ENCODE results near the gene FRRS1. TPM values are rescaled to one million over a fixed set of nuclear protein-coding genes. Genes with fewer than 3 reads are reported as not detected.
A peak's percentile ranks its signal among the peaks of the same experiment; 100 is the strongest.

The FRRS1 gene
- total RNA-seq, 1 donor from 2014 or later, result 0.62 TPM

GRCh38 chr1:99713006-99713405, 53.4 kb downstream of the FRRS1 start:
- no peak overlapping the region for H3K4me3 Mint-ChIP-seq
- H3K9me3 Mint-ChIP-seq, result no peaks in the 10 kb centered on the region
- DNase-seq (ENCODE audit: low spot score), result no peak
- H3K36me3 Mint-ChIP-seq (ENCODE audit: low read depth), result no peaks in the 10 kb centered on the region
- no peak overlapping the region for H3K27ac Mint-ChIP-seq
- H3K4me1 Mint-ChIP-seq (ENCODE audit: low read depth), result no peaks in the 10 kb centered on the region
- intact Hi-C loops (cut with micrococcal nuclease), result no loop called here
- H3K27me3 Mint-ChIP-seq (ENCODE audit: insufficient read depth), result peaks cover 5% of the 10 kb centered on the region

- no peak for DNase-seq (ENCODE audit: low spot score)
- H3K9me3 Mint-ChIP-seq, result no peaks in the 10 kb centered on the region
- H3K36me3 Mint-ChIP-seq (ENCODE audit: low read depth), result no peaks in the 10 kb centered on the region
- H3K27ac Mint-ChIP-seq, result no peak overlapping the region
- no peak overlapping the region for H3K4me3 Mint-ChIP-seq
- no peaks in the 10 kb centered on the region for H3K4me1 Mint-ChIP-seq (ENCODE audit: low read depth)
- peaks cover 5% of the 10 kb centered on the region for H3K27me3 Mint-ChIP-seq (ENCODE audit: insufficient read depth)
- intact Hi-C loops (cut with micrococcal nuclease), result no loop called here
These were observed 55.4 kb downstream of the FRRS1 start for GRCh38 chr1:99710994-99711393.

- Mint-ChIP-seq H3K27ac (no peak overlapping the region), H3K27me3 (ENCODE audit: insufficient read depth) (peaks cover 2% of the 10 kb centered on the region), H3K4me1 (ENCODE audit: low read depth) (peaks cover 16% of the 10 kb centered on the region), H3K36me3 (ENCODE audit: low read depth) (no peaks in the 10 kb centered on the region), H3K4me3 (no peak overlapping the region), H3K9me3 (no peaks in the 10 kb centered on the region)
- peak; percentile 16 for DNase-seq (ENCODE audit: low spot score)
- intact Hi-C loops (cut with micrococcal nuclease), result loop anchor here (1.0 to 2.0 kb wide), 3 partner anchors 529 to 957 kb away; no protein-coding TSS in a partner anchor
These were observed 58.8 kb downstream of the FRRS1 start for GRCh38 chr1:99707535-99708142.

GRCh38 chr1:99705385-99705784, 61.0 kb downstream of the FRRS1 start:
- H3K4me1 Mint-ChIP-seq (ENCODE audit: low read depth), result peaks cover 16% of the 10 kb centered on the region
- intact Hi-C loops (cut with micrococcal nuclease), result no loop called here
- no peaks in the 10 kb centered on the region for H3K9me3 Mint-ChIP-seq
- H3K36me3 Mint-ChIP-seq (ENCODE audit: low read depth), result no peaks in the 10 kb centered on the region
- DNase-seq (ENCODE audit: low spot score), result no peak
- no peak overlapping the region for H3K27ac Mint-ChIP-seq
- H3K27me3 Mint-ChIP-seq (ENCODE audit: insufficient read depth), result peaks cover 13% of the 10 kb centered on the region
- H3K4me3 Mint-ChIP-seq, result no peak overlapping the region

- Mint-ChIP-seq H3K27me3 (ENCODE audit: insufficient read depth) (peaks cover 18% of the 10 kb centered on the region), H3K4me1 (ENCODE audit: low read depth) (peaks cover 16% of the 10 kb centered on the region), H3K4me3 (no peak overlapping the region), H3K27ac (no peak overlapping the region), H3K9me3 (no peaks in the 10 kb centered on the region), H3K36me3 (ENCODE audit: low read depth) (no peaks in the 10 kb centered on the region)
- DNase-seq (ENCODE audit: low spot score), result no peak
- intact Hi-C loops (cut with micrococcal nuclease), result no loop called here
These were observed 62.0 kb downstream of the FRRS1 start for GRCh38 chr1:99704356-99704816.

GRCh38 chr1:99702221-99702620, 64.2 kb downstream of the FRRS1 start:
- Mint-ChIP-seq H3K4me3 (no peak overlapping the region), H3K27ac (no peak overlapping the region), H3K4me1 (ENCODE audit: low read depth) (peaks cover 16% of the 10 kb centered on the region), H3K36me3 (ENCODE audit: low read depth) (no peaks in the 10 kb centered on the region), H3K9me3 (no peaks in the 10 kb centered on the region), H3K27me3 (ENCODE audit: insufficient read depth) (peaks cover 21% of the 10 kb centered on the region)
- DNase-seq (ENCODE audit: low spot score), result no peak
- intact Hi-C loops (cut with micrococcal nuclease), result no loop called here

GRCh38 chr1:99700020-99700419, 66.4 kb downstream of the FRRS1 start:
- intact Hi-C loops (cut with micrococcal nuclease), result no loop called here
- H3K4me3 Mint-ChIP-seq, result no peak overlapping the region
- DNase-seq (ENCODE audit: low spot score), result no peak
- peaks cover 12% of the 10 kb centered on the region for H3K4me1 Mint-ChIP-seq (ENCODE audit: low read depth)
- no peaks in the 10 kb centered on the region for H3K9me3 Mint-ChIP-seq
- no peak overlapping the region for H3K27ac Mint-ChIP-seq
- peaks cover 34% of the 10 kb centered on the region for H3K27me3 Mint-ChIP-seq (ENCODE audit: insufficient read depth)
- H3K36me3 Mint-ChIP-seq (ENCODE audit: low read depth), result no peaks in the 10 kb centered on the region

GRCh38 chr1:99697580-99697979, 68.9 kb downstream of the FRRS1 start:
- intact Hi-C loops (cut with micrococcal nuclease), result no loop called here
- Mint-ChIP-seq H3K27me3 (ENCODE audit: insufficient read depth) (peaks cover 34% of the 10 kb centered on the region), H3K4me1 (ENCODE audit: low read depth) (no peaks in the 10 kb centered on the region)

GRCh38 chr1:99696616-99697015, 69.8 kb downstream of the FRRS1 start:
- Mint-ChIP-seq H3K4me3 (no peak overlapping the region), H3K27ac (no peak overlapping the region), H3K36me3 (ENCODE audit: low read depth) (no peaks in the 10 kb centered on the region), H3K4me1 (ENCODE audit: low read depth) (no peaks in the 10 kb centered on the region), H3K27me3 (ENCODE audit: insufficient read depth) (peaks cover 27% of the 10 kb centered on the region), H3K9me3 (no peaks in the 10 kb centered on the region)
- DNase-seq (ENCODE audit: low spot score), result no peak
- intact Hi-C loops (cut with micrococcal nuclease), result no loop called here

More at GRCh38 chr1:99697580-99697979, 68.9 kb downstream of the FRRS1 start:
- H3K27ac Mint-ChIP-seq, result no peak overlapping the region
- H3K36me3 Mint-ChIP-seq (ENCODE audit: low read depth), result no peaks in the 10 kb centered on the region
- DNase-seq (ENCODE audit: low spot score), result no peak
- H3K4me3 Mint-ChIP-seq, result no peak overlapping the region
- no peaks in the 10 kb centered on the region for H3K9me3 Mint-ChIP-seq

- Mint-ChIP-seq H3K27me3 (ENCODE audit: insufficient read depth) (peaks cover 9% of the 10 kb centered on the region), H3K4me1 (ENCODE audit: low read depth) (no peaks in the 10 kb centered on the region), H3K9me3 (no peaks in the 10 kb centered on the region), H3K36me3 (ENCODE audit: low read depth) (no peaks in the 10 kb centered on the region), H3K27ac (no peak overlapping the region), H3K4me3 (no peak overlapping the region)
- intact Hi-C loops (cut with micrococcal nuclease), result no loop called here
- DNase-seq (ENCODE audit: low spot score), result no peak
These were observed 75.3 kb downstream of the FRRS1 start for GRCh38 chr1:99691175-99691574.

- intact Hi-C loops (cut with micrococcal nuclease), result loop anchor here (1.0 to 5.0 kb wide), 2 partner anchors 503 to 891 kb away; no protein-coding TSS in a partner anchor
- no peak for DNase-seq (ENCODE audit: low spot score)
- H3K4me3 Mint-ChIP-seq, result no peak overlapping the region
- H3K36me3 Mint-ChIP-seq (ENCODE audit: low read depth), result no peaks in the 10 kb centered on the region
- H3K27ac Mint-ChIP-seq, result no peak overlapping the region
- no peaks in the 10 kb centered on the region for H3K9me3 Mint-ChIP-seq
- no peaks in the 10 kb centered on the region for H3K4me1 Mint-ChIP-seq (ENCODE audit: low read depth)
- peaks cover 1% of the 10 kb centered on the region for H3K27me3 Mint-ChIP-seq (ENCODE audit: insufficient read depth)
These were observed 80.8 kb downstream of the FRRS1 start for GRCh38 chr1:99685516-99686180.

- intact Hi-C loops (cut with micrococcal nuclease), result no loop called here
- peaks cover 4% of the 10 kb centered on the region for H3K27me3 Mint-ChIP-seq (ENCODE audit: insufficient read depth)
- no peak overlapping the region for H3K27ac Mint-ChIP-seq
- no peak for DNase-seq (ENCODE audit: low spot score)
- no peaks in the 10 kb centered on the region for H3K36me3 Mint-ChIP-seq (ENCODE audit: low read depth)
- no peaks in the 10 kb centered on the region for H3K9me3 Mint-ChIP-seq
- no peaks in the 10 kb centered on the region for H3K4me1 Mint-ChIP-seq (ENCODE audit: low read depth)
- no peak overlapping the region for H3K4me3 Mint-ChIP-seq
These were observed 84.1 kb downstream of the FRRS1 start for GRCh38 chr1:99682291-99682751.

GRCh38 chr1:99681583-99681982, 84.9 kb downstream of the FRRS1 start:
- DNase-seq (ENCODE audit: low spot score), result no peak
- no peaks in the 10 kb centered on the region for H3K36me3 Mint-ChIP-seq (ENCODE audit: low read depth)
- no peak overlapping the region for H3K4me3 Mint-ChIP-seq
- H3K27me3 Mint-ChIP-seq (ENCODE audit: insufficient read depth), result peaks cover 4% of the 10 kb centered on the region
- no peak overlapping the region for H3K27ac Mint-ChIP-seq
- no peaks in the 10 kb centered on the region for H3K9me3 Mint-ChIP-seq
- intact Hi-C loops (cut with micrococcal nuclease), result no loop called here
- no peaks in the 10 kb centered on the region for H3K4me1 Mint-ChIP-seq (ENCODE audit: low read depth)

All from activated T-helper 1 cell treated with anti-CD3 and anti-CD28 coated beads, Interleukin-12 subunit alpha, Interleukin-12 subunit beta, Interleukin-2, Interleukin-4 antibody, amounts not matched to agents 30 ng/mL and 10 ng/mL and 1 ng/mL, durations not matched to agents 14 hours and 24 hours and 36 hours (primary cell).